Activated naive CD4-positive, alpha-beta T cell treated with anti-CD3 and anti-CD28 coated beads for 36 hours (primary cell): ENCODE data around the gene ZNF444. TPM values are rescaled to one million over a fixed set of nuclear protein-coding genes. Genes with fewer than 3 reads are reported as not detected.
"Not testable (repeated sequence)": the region's sequence is repeated elsewhere in the genome, so short reads cannot be mapped to it uniquely, and the experiment has no call there.

Experiments
- CTCF ChIA-PET: fragments of 350-600 bp; sonication (Branson Sonifier 250); formaldehyde crosslinking; loops from one replicate; lab custom pipeline; 2021; ENCODE audit warnings: antibody characterized with exemption; lab: Charles Lee
- DNase-seq: peaks from one replicate; pipeline ENCODE4 v3.0.0-alpha.2; 2020
- H3K27ac Mint-ChIP-seq: one replicate; pipeline ENCODE4 v1.8.0; 2021; ENCODE audit warnings: mild to moderate bottlenecking, mixed read lengths
- H3K27me3 Mint-ChIP-seq: one replicate; pipeline ENCODE4 v1.8.0; 2021; ENCODE audit warnings: low read depth, mixed read lengths
- H3K36me3 Mint-ChIP-seq: one replicate; pipeline ENCODE4 v1.8.0; 2021; ENCODE audit warnings: low read depth, mixed read lengths
- H3K4me1 Mint-ChIP-seq: one replicate; pipeline ENCODE4 v1.8.0; 2021; ENCODE audit warnings: low read depth, mixed read lengths
- H3K4me3 Mint-ChIP-seq: one replicate; pipeline ENCODE4 v1.8.0; 2021; ENCODE audit warnings: mild to moderate bottlenecking, moderate library complexity, mixed read lengths
- H3K9me3 Mint-ChIP-seq: one replicate; pipeline ENCODE4 v1.8.0; 2021; ENCODE audit warnings: mixed read lengths
- intact Hi-C: fragments of 100-400 bp; cut with micrococcal nuclease; formaldehyde crosslinking; loops from one replicate; pipeline ENCODE4 v1.15.1; 2023
- total RNA-seq, 2 experiments: library from RNA; stranded (reverse); gene quantifications; one replicate each; pipeline ENCODE4 v1.2.3, GENCODE V29; 2021

The ZNF444 gene
- total RNA-seq, 2 experiments from 2014 or later: 17.8 to 21.4 TPM

DNA sequence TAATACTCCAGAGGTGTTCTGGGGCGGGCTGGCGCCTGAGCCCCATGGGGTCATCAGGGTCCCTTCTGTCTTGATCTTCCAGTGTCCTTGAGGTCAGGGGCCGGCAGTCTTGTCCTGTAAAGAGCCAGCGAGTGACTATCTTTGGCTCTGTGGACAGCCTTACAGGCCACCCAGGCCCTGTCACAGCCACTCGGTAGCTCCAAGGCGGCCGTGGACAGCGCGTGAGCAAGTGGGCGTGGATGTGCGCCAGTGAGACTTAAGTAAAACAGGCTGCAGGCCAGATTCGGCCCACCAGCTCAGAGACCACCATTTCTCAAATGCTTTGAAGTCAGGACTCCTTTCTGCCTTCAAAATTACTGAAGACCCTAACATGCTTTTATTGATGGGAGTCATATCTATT is 3.7 kb downstream of the ZNF444 start:
- H3K36me3 Mint-ChIP-seq: peaks cover 13% of the 10 kb centered on the region
- no peaks in the 10 kb centered on the region for H3K27me3 Mint-ChIP-seq
- no peak for DNase-seq
- intact Hi-C loops: no loop called here
- no peak overlapping the region for H3K27ac Mint-ChIP-seq
- peaks cover 32% of the 10 kb centered on the region for H3K4me1 Mint-ChIP-seq
- CTCF ChIA-PET: no interaction called here
- no peaks in the 10 kb centered on the region for H3K9me3 Mint-ChIP-seq
- H3K4me3 Mint-ChIP-seq: no peak overlapping the region

DNA sequence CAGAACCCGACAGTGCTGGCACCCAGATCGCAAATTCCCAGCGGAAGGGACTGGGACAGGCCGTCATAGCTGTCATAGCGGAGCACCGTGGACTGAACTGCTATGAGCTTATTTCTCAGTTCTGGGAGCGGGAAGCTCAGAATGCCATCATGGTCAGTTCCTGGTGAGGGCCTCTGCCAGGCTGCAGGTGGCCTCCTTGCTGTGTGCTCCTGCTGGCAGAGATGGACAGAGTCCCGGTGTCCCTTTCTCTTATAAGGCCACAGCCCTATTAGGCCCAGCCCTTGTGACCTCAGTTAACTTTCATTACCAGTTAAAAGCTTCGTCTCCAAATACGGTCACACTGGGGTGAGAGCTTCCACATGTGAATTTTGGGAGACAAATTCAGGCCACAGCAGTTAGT is 4.6 kb downstream of the ZNF444 start:
- CTCF ChIA-PET: no interaction called here
- Mint-ChIP-seq H3K9me3 (no peaks in the 10 kb centered on the region), H3K4me1 (peaks cover 26% of the 10 kb centered on the region), H3K4me3 (no peak overlapping the region), H3K27me3 (no peaks in the 10 kb centered on the region), H3K36me3 (peaks cover 17% of the 10 kb centered on the region), H3K27ac (no peak overlapping the region)
- intact Hi-C loops: no loop called here
- DNase-seq: no peak

DNA sequence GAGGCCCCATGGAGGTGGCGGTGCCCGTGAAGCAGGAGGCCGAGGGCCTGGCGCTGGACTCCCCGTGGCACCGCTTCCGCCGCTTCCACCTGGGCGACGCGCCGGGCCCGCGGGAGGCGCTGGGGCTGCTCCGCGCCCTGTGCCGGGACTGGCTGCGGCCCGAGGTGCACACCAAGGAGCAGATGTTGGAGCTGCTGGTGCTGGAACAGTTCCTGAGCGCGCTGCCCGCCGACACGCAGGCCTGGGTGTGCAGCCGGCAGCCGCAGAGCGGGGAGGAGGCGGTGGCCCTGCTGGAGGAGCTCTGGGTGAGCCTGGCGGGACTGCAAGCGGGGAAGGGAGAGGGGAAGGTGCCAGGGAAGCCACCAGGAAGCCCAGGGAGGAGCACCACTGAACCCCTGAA is 5.8 kb downstream of the ZNF444 start:
- CTCF ChIA-PET: interaction anchor here (0.6 kb wide), 1 partner anchor 25 kb away, joined by 4 read pairs; no protein-coding TSS in a partner anchor
- DNase-seq: no peak
- no peaks in the 10 kb centered on the region for H3K27me3 Mint-ChIP-seq
- no peaks in the 10 kb centered on the region for H3K9me3 Mint-ChIP-seq
- no peak overlapping the region for H3K4me3 Mint-ChIP-seq
- intact Hi-C loops: no loop called here
- H3K36me3 Mint-ChIP-seq: peaks cover 17% of the 10 kb centered on the region
- no peak overlapping the region for H3K27ac Mint-ChIP-seq
- H3K4me1 Mint-ChIP-seq: peaks cover 23% of the 10 kb centered on the region

- CTCF ChIA-PET: interaction anchor here (0.6 kb wide), 1 partner anchor 25 kb away, joined by 4 read pairs; no protein-coding TSS in a partner anchor
- no peak for DNase-seq
- H3K27ac Mint-ChIP-seq: no peak overlapping the region
- no peaks in the 10 kb centered on the region for H3K9me3 Mint-ChIP-seq
- H3K4me3 Mint-ChIP-seq: no peak overlapping the region
- H3K36me3 Mint-ChIP-seq: peaks cover 17% of the 10 kb centered on the region
- intact Hi-C loops: no loop called here
- H3K27me3 Mint-ChIP-seq: no peaks in the 10 kb centered on the region
- H3K4me1 Mint-ChIP-seq: peaks cover 20% of the 10 kb centered on the region
These were observed 6.2 kb downstream of the ZNF444 start for GRCh38 chr19:56147307-56147706.

GRCh38 chr19:56148096-56148495 is 7.0 kb downstream of the ZNF444 start:
- Mint-ChIP-seq H3K27ac (no peak overlapping the region), H3K4me3 (no peak overlapping the region), H3K4me1 (peaks cover 20% of the 10 kb centered on the region), H3K9me3 (no peaks in the 10 kb centered on the region), H3K36me3 (peaks cover 19% of the 10 kb centered on the region), H3K27me3 (no peaks in the 10 kb centered on the region)
- intact Hi-C loops: no loop called here
- no peak for DNase-seq
- CTCF ChIA-PET: no interaction called here

GRCh38 chr19:56148955-56149655 is 8.0 kb downstream of the ZNF444 start:
- H3K9me3 Mint-ChIP-seq, H3K27me3 Mint-ChIP-seq, DNase-seq, H3K27ac Mint-ChIP-seq, H3K4me3 Mint-ChIP-seq, CTCF ChIA-PET, intact Hi-C loops: not testable (repeated sequence)
- Mint-ChIP-seq H3K36me3 (peaks cover 25% of the 10 kb centered on the region), H3K4me1 (peaks cover 20% of the 10 kb centered on the region)

DNA sequence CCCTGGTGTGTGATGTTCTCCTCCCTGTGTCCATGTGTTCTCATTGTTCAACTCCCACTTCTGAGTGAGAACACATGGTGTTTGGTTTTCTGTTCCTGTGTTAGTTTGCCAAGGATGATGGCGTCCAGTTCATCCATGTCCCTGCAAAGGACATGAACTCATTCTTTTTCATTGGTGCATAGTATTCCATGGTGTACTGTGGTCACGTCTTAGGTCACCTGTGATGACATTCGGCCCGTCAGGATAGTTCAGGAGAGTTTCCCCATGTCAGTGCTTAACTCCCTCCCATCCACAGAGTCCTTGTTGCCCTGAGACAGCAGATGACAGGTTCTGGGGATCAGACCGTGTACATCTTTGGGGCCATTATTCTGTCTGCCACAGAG is 8.6 kb downstream of the ZNF444 start:
- intact Hi-C loops: no loop called here
- Mint-ChIP-seq H3K27me3 (no peaks in the 10 kb centered on the region), H3K36me3 (peaks cover 25% of the 10 kb centered on the region), H3K27ac (no peak overlapping the region), H3K9me3 (no peaks in the 10 kb centered on the region), H3K4me3 (no peak overlapping the region), H3K4me1 (peaks cover 16% of the 10 kb centered on the region)
- DNase-seq: no peak
- CTCF ChIA-PET: no interaction called here

- H3K4me1 Mint-ChIP-seq: peaks cover 16% of the 10 kb centered on the region
- H3K4me3 Mint-ChIP-seq: no peak overlapping the region
- CTCF ChIA-PET: no interaction called here
- no peak for DNase-seq
- no peak overlapping the region for H3K27ac Mint-ChIP-seq
- no peaks in the 10 kb centered on the region for H3K27me3 Mint-ChIP-seq
- intact Hi-C loops: no loop called here
- H3K9me3 Mint-ChIP-seq: no peaks in the 10 kb centered on the region
- H3K36me3 Mint-ChIP-seq: peaks cover 26% of the 10 kb centered on the region
These were observed 9.3 kb downstream of the ZNF444 start for GRCh38 chr19:56150358-56150757.

DNA sequence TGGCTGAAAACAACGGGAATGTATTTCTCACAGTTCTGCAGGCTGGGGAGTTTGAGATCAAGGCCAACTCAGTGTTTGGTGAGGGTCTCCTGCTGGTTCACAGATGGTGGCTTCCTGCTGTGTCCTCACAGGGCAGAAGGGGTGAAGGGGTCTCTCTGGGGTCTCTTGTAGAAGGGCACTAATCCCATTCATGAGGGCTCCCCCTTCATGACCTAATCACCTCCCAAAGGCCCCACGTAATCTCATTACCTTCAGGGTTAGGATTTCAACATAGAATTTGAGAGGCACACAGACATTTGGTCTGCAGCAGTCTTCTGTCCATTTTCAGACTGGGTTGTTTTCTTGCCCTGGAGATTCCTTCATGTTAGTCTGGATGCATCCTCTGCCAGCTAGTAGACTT is 11.6 kb downstream of the ZNF444 start:
- peaks cover 34% of the 10 kb centered on the region for H3K36me3 Mint-ChIP-seq
- no peaks in the 10 kb centered on the region for H3K27me3 Mint-ChIP-seq
- intact Hi-C loops: no loop called here
- CTCF ChIA-PET: interaction anchor here (1.2 kb wide), 1 partner anchor 18 kb away, joined by 3 read pairs; no protein-coding TSS in a partner anchor
- no peak for DNase-seq
- H3K27ac Mint-ChIP-seq: no peak overlapping the region
- H3K4me3 Mint-ChIP-seq: no peak overlapping the region
- no peaks in the 10 kb centered on the region for H3K9me3 Mint-ChIP-seq
- peaks cover 16% of the 10 kb centered on the region for H3K4me1 Mint-ChIP-seq

DNA sequence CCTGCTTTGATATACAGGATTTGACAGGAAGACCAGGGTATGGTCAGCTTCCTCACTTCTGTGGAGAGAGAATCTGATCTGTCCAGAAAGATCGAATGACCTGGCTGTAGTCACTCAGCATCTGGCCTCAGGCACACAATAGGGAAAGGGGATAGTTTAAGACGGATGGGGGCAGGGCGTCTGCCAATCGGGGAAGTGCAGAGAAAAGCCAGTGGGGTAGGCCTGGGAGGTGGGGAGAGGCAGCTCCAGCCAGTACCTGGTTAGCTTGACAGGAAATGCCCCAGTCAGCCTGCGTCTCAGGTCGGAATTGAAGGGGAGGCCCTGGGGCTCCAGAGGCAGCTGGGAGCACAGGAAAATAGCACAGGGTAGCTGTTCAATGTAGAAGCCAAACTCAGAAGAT is 12.4 kb downstream of the ZNF444 start:
- DNase-seq: peak; percentile 11
- Mint-ChIP-seq H3K4me1 (peaks cover 16% of the 10 kb centered on the region), H3K27ac (peak overlapping the region; percentile 48), H3K27me3 (no peaks in the 10 kb centered on the region), H3K9me3 (no peaks in the 10 kb centered on the region), H3K36me3 (peaks cover 29% of the 10 kb centered on the region), H3K4me3 (no peak overlapping the region)
- CTCF ChIA-PET: interaction anchor here (1.2 kb wide), 1 partner anchor 19 kb away, joined by 3 read pairs; no protein-coding TSS in a partner anchor
- intact Hi-C loops: no loop called here

DNA sequence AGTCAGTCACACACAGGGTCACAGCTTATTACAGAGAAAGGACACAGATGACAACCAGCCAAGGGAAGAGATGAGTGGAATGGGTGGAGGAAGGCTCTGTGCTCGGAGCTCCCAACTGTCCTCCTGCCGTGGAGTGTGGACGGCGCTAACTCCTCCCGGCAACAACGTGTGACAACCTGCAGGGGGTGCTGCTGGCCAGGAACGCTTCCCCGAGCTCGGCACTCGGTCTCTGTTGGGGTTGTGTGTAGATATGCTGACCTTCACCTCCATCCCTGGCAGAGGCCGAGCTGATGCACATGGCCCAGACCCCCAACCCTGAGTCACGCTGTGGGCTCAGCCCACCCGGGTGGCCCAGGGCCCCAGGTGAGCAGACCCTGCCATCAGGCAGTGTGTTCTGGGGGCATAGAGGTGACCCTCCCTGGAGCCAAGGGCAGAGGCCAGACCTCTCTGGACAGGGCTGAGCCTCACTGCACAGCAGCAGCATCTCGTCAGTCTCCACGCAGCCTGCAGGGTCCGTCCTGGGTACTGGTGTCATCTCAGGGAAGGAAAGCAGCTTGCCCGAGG is 14.1 kb downstream of the ZNF444 start:
- H3K9me3 Mint-ChIP-seq: no peaks in the 10 kb centered on the region
- no peak overlapping the region for H3K4me3 Mint-ChIP-seq
- DNase-seq: peak; percentile 15
- H3K4me1 Mint-ChIP-seq: peaks cover 13% of the 10 kb centered on the region
- H3K27me3 Mint-ChIP-seq: no peaks in the 10 kb centered on the region
- CTCF ChIA-PET: interaction anchor here (0.6 to 2.4 kb wide), 7 partner anchors 9 to 98 kb away, joined by 3 to 11 read pairs (median 3); no protein-coding TSS in a partner anchor
- intact Hi-C loops: no loop called here
- peaks cover 29% of the 10 kb centered on the region for H3K36me3 Mint-ChIP-seq
- H3K27ac Mint-ChIP-seq: no peak overlapping the region

- CTCF ChIA-PET: no interaction called here
- Mint-ChIP-seq H3K27me3 (no peaks in the 10 kb centered on the region), H3K27ac (no peak overlapping the region), H3K36me3 (peaks cover 28% of the 10 kb centered on the region), H3K4me3 (no peak overlapping the region), H3K4me1 (peaks cover 13% of the 10 kb centered on the region), H3K9me3 (no peaks in the 10 kb centered on the region)
- DNase-seq: no peak
- intact Hi-C loops: no loop called here
These were observed 15.7 kb downstream of the ZNF444 start for GRCh38 chr19:56156768-56157167.
